ENCODE measurements around the gene GOLGA8J. TPM values are rescaled to one million over a fixed set of nuclear protein-coding genes. Genes with fewer than 3 reads are reported as not detected.

GOLGA8J gene
- total and polyA plus RNA-seq, 2 of the 4 experiments (the other 2 are of a cell fraction): not detected

GRCh38 chr15:30062881-30063280 lies 19.9 kb upstream of the GOLGA8J start:
- Histone ChIP-seq H2AK5ac (ENCODE audit: low read depth, low read length) (no peak overlapping the region), H2BK5ac (ENCODE audit: low read depth, low read length, poor library complexity, severe bottlenecking) (no peak overlapping the region), H2BK15ac (ENCODE audit: low read depth, low read length) (no peak overlapping the region), H3K4me2 (ENCODE audit: low read depth, low read length) (no peak overlapping the region), H3K4me3 (ENCODE audit: insufficient read depth, low read depth, low read length) (no peak overlapping the region), H3K9me1 (ENCODE audit: insufficient read depth, low read length) (no peaks in the 10 kb centered on the region), H4K8ac (ENCODE audit: low read depth in 2 of 2, low read length in 2 of 2) (no peak overlapping the region), H3K36me3 (ENCODE audit: control insufficient read depth, insufficient read depth, low read length) (no peaks in the 10 kb centered on the region), H2BK20ac (ENCODE audit: low read depth, low read length) (no peak overlapping the region), H4K91ac (ENCODE audit: insufficient read depth, low read depth, low read length) (no peak overlapping the region), H2BK120ac (ENCODE audit: low read depth, low read length) (no peak overlapping the region), H4K5ac (ENCODE audit: low read depth, low read length) (no peak overlapping the region), H3K27ac (ENCODE audit: insufficient read depth, low read length) (no peak overlapping the region), H3K14ac (replicated peaks; ENCODE audit: low read depth, low read length) (no peak overlapping the region), H3K9ac (ENCODE audit: low read depth, low read length) (no peak overlapping the region), H3K9me3 (ENCODE audit: control insufficient read depth, insufficient read depth, low read length) (no peaks in the 10 kb centered on the region), H3K18ac (ENCODE audit: low read depth, low read length) (no peak overlapping the region), H2AFZ (replicated peaks; ENCODE audit: low read length, poor library complexity) (no peak overlapping the region), H4K20me1 (ENCODE audit: insufficient read depth, low read length) (no peaks in the 10 kb centered on the region), H3K79me1 (ENCODE audit: low read depth in 1 of 2, low read length in 2 of 2) (no peaks in the 10 kb centered on the region), H3K27me3 (ENCODE audit: control insufficient read depth, insufficient read depth, low read length) (peaks cover 5% of the 10 kb centered on the region), H3K4me1 (ENCODE audit: control insufficient read depth, insufficient read depth, low read length) (peaks cover 1% of the 10 kb centered on the region; the same call in 1 of the 2 replicates), H3K4ac (ENCODE audit: low read depth, low read length) (no peak overlapping the region), H3K23ac (ENCODE audit: low read depth, low read length) (no peak overlapping the region), H3K56ac (ENCODE audit: extremely low read depth, insufficient read depth, low read length) (no peak overlapping the region), H2AK9ac (replicated peaks; ENCODE audit: low read depth, low read length, poor library complexity) (no peak overlapping the region)
- DNase-seq (no peak), ATAC-seq (ENCODE audit: low read depth) (no peak)
- in situ Hi-C loops (cut with MboI; ENCODE audit: low sequenced_read_pairs): loop anchor here (25.0 kb wide), 2 partner anchors 401 to 926 kb away; no protein-coding TSS in a partner anchor
- no CpG with 5 or more reads among the region's 4 CpGs for WGBS, 2 experiments (ENCODE audit: extremely low coverage in 2 of 2, insufficient read length in 1 of 2)
- TF ChIP-seq FOS (IDR thresholded peaks at IDR 0.05; ENCODE audit: low read depth, low read length): no peak
- TF ChIP-seq RFX5 (IDR thresholded peaks at IDR 0.05; ENCODE audit: low read depth, low read length): no peak
- TF ChIP-seq RCOR1 (IDR thresholded peaks at IDR 0.05; ENCODE audit: insufficient replicate concordance, low read length): no peak
- TF ChIP-seq POLR2A (IDR thresholded peaks at IDR 0.05; ENCODE audit: low read depth, low read length): no peak
- no peak for TF ChIP-seq CHD1 (IDR thresholded peaks at IDR 0.05; ENCODE audit: low read depth, low read length)
- TF ChIP-seq BHLHE40 (IDR thresholded peaks at IDR 0.05; ENCODE audit: low read depth, low read length): no peak
- TF ChIP-seq MAFK (IDR thresholded peaks at IDR 0.05; ENCODE audit: low read depth, low read length): no peak
- TF ChIP-seq, protein P1, sequence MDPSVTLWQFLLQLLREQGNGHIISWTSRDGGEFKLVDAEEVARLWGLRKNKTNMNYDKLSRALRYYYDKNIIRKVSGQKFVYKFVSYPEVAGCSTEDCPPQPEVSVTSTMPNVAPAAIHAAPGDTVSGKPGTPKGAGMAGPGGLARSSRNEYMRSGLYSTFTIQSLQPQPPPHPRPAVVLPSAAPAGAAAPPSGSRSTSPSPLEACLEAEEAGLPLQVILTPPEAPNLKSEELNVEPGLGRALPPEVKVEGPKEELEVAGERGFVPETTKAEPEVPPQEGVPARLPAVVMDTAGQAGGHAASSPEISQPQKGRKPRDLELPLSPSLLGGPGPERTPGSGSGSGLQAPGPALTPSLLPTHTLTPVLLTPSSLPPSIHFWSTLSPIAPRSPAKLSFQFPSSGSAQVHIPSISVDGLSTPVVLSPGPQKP (IDR thresholded peaks at IDR 0.05; ENCODE audit: borderline replicate concordance, low read depth, low read length): no peak
- no peak for TF ChIP-seq CTCF (conservative IDR thresholded peaks at IDR 0.05; ENCODE audit: low read depth, low read length)
- TF ChIP-seq MXI1 (IDR thresholded peaks at IDR 0.05; ENCODE audit: borderline replicate concordance, low read depth, low read length): no peak
- no peak for TF ChIP-seq SMC3 (IDR thresholded peaks at IDR 0.05; ENCODE audit: low read depth, low read length)
- TF ChIP-seq MAZ (IDR thresholded peaks at IDR 0.05; ENCODE audit: borderline replicate concordance, low read depth, low read length): no peak
- no peak for TF ChIP-seq USF2 (IDR thresholded peaks at IDR 0.05; ENCODE audit: low read depth, low read length)
- no peak for TF ChIP-seq CEBPB (IDR thresholded peaks at IDR 0.05; ENCODE audit: low read depth, low read length)
- no peak for TF ChIP-seq NFE2L2 (IDR thresholded peaks at IDR 0.05; ENCODE audit: low read depth, low read length)
- BruUV-seq (replicated peaks): no TSS peak
- dilution Hi-C loops (cut with HindIII; ENCODE audit: low sequenced_read_pairs, unreplicated experiment): no loop called here
- POLR2A ChIA-PET (ENCODE audit: unreplicated experiment): no interaction called here
- intact Hi-C loops (cut with micrococcal nuclease): no loop called here
- CTCF ChIA-PET: interaction anchor here (0.8 kb wide), 1 partner anchor 138 kb away, joined by 3 read pairs; no protein-coding TSS in a partner anchor

All from IMR-90 (cell line).